SK-MEL-5 (cell line): ENCODE data around the gene PTOV1. TPM values are rescaled to one million over a fixed set of nuclear protein-coding genes. Genes with fewer than 3 reads are reported as not detected.

Source experiments
- small RNA-seq, 2 experiments: library from RNA; depleted of rRNA; stranded (forward); fragments of <200 nt; gene quantifications; one replicate each; pipeline ENCODE3, GENCODE V24; 2014
- total RNA-seq: library from RNA; depleted of rRNA; stranded (reverse); fragments of >200 nt; shearing (Covaris generic); gene quantifications from 2 replicates; pipeline ENCODE4 v1.2.3, GENCODE V29; 2014; rRNA removed

Gene PTOV1
- total RNA-seq, 1 experiment from 2014 or later, result 45.9 TPM

Small RNAs within 50 kb of the gene (small RNA-seq; reads per million reads assigned to genes)
- gene MIR4749, result 0 to 0.02 reads per million in 2 experiments

Other genes with a start within 250 kb of the PTOV1 start
- 4.1 and 4.4 TPM in 2 replicates for gene RRAS, start 211.0 kb upstream of the PTOV1 start, total RNA-seq
- gene SCAF1, start 208.9 kb upstream of the PTOV1 start, total RNA-seq, result 6.2 and 8.2 TPM in 2 replicates
- 23.3 and 27.6 TPM in 2 replicates for gene IRF3, start 185.3 kb upstream of the PTOV1 start, total RNA-seq
- 3.1 and 5.3 TPM in 2 replicates for gene BCL2L12, start 185.2 kb upstream of the PTOV1 start, total RNA-seq
- gene PRMT1, start 173.9 kb upstream of the PTOV1 start, total RNA-seq, result 204 and 211 TPM in 2 replicates
- 0.59 and 0.61 TPM in 2 replicates for gene ADM5, start 161.6 kb upstream of the PTOV1 start, total RNA-seq
- gene CPT1C, start 160.0 kb upstream of the PTOV1 start, total RNA-seq, result 2.5 and 3.8 TPM in 2 replicates
- gene TSKS, start 87.9 kb upstream of the PTOV1 start, total RNA-seq, result not detected in 2 replicates
- 23.1 and 29.0 TPM in 2 replicates for gene AP2A1, start 84.2 kb upstream of the PTOV1 start, total RNA-seq
- 29.2 and 31.0 TPM in 2 replicates for gene FUZ, start 37.9 kb upstream of the PTOV1 start, total RNA-seq
- 7.8 and 8.2 TPM in 2 replicates for gene MED25, start 32.9 kb upstream of the PTOV1 start, total RNA-seq
- 33.8 and 35.9 TPM in 2 replicates for gene PNKP, start 16.4 kb downstream of the PTOV1 start, total RNA-seq
- gene AKT1S1, start 26.2 kb downstream of the PTOV1 start, total RNA-seq, result 6.2 and 6.4 TPM in 2 replicates
- 3.5 and 5.6 TPM in 2 replicates for gene TBC1D17, start 26.5 kb downstream of the PTOV1 start, total RNA-seq
- gene IL4I1, start 45.7 kb downstream of the PTOV1 start, total RNA-seq, result 0.13 TPM in 1 of 2 replicates, not detected in the other
- 4.0 and 4.7 TPM in 2 replicates for gene ATF5, start 78.0 kb downstream of the PTOV1 start, total RNA-seq
- gene NUP62, start 78.3 kb downstream of the PTOV1 start, total RNA-seq, result 39.6 and 39.9 TPM in 2 replicates
- not detected in 2 replicates for gene SIGLEC11, start 110.0 kb downstream of the PTOV1 start, total RNA-seq
- 27.3 and 28.7 TPM in 2 replicates for gene VRK3, start 174.2 kb downstream of the PTOV1 start, total RNA-seq
- 11.1 and 14.5 TPM in 2 replicates for gene ZNF473, start 174.8 kb downstream of the PTOV1 start, total RNA-seq